Measurements from ENCODE around the gene BICC1.

The BICC1 gene

DNA sequence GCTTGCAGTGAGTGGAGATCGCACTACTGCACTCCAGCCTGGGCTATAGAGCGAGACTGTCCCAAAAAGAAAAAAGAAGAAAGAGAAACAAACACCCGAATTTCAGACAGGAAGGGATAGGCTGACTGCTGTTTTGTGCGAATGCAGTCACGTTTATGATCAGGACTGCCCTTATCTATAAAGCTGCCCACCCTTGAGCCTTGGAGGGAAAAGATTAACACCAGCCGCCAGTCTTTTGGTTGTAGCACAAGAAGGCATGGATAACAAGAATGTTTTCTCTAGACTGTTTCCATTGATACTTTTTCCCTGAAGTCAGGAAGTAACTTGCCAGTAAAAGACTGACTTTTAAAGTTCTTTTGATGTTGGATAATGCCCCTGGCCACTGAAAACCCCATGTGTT, 314.0 kb downstream of the BICC1 start:
- Histone ChIP-seq H3F3A (ENCODE audit: low read depth) (no peaks in the 10 kb centered on the region), H3K9me3 (ENCODE audit: insufficient read depth, low read depth, low read length) (no peaks in the 10 kb centered on the region), H2AFZ (ENCODE audit: low read length) (no peak overlapping the region), H3K4me2 (ENCODE audit: low read depth, low read length, poor library complexity, severe bottlenecking) (no peak overlapping the region), H3K9me2 (replicated peaks; ENCODE audit: low read depth, low read length) (no peaks in the 10 kb centered on the region), H3K4me1 (ENCODE audit: insufficient read depth, low read length, poor library complexity, severe bottlenecking) (no peaks in the 10 kb centered on the region), H3K79me2 (ENCODE audit: insufficient read depth, low read length) (no peaks in the 10 kb centered on the region), H3K9ac (ENCODE audit: low read depth, low read length, poor library complexity, severe bottlenecking) (no peak overlapping the region), H3K27me3 (ENCODE audit: insufficient read depth, low read length, poor library complexity, severe bottlenecking) (no peaks in the 10 kb centered on the region), H3K36me3 (ENCODE audit: insufficient read depth, low read length) (no peaks in the 10 kb centered on the region), H3K4me3 (ENCODE audit: low read length, poor library complexity, severe bottlenecking) (no peak overlapping the region), H4K20me1 (ENCODE audit: insufficient read depth, low read length, poor library complexity, severe bottlenecking) (no peaks in the 10 kb centered on the region)
- TF ChIP-seq EZH2phosphoT487 (IDR thresholded peaks at IDR 0.05; ENCODE audit: borderline replicate concordance) = no peak
- no peak for TF ChIP-seq CTCF (conservative IDR thresholded peaks at IDR 0.05; ENCODE audit: low read length)

GRCh38 chr10:58827381-58827780, 314.7 kb downstream of the BICC1 start:
- Histone ChIP-seq H3F3A (ENCODE audit: low read depth) (no peaks in the 10 kb centered on the region), H3K9ac (ENCODE audit: low read depth, low read length, poor library complexity, severe bottlenecking) (no peak overlapping the region), H3K4me3 (ENCODE audit: low read length, poor library complexity, severe bottlenecking) (no peak overlapping the region), H3K9me2 (replicated peaks; ENCODE audit: low read depth, low read length) (no peaks in the 10 kb centered on the region), H3K36me3 (ENCODE audit: insufficient read depth, low read length) (no peaks in the 10 kb centered on the region), H3K27me3 (ENCODE audit: insufficient read depth, low read length, poor library complexity, severe bottlenecking) (no peaks in the 10 kb centered on the region), H3K79me2 (ENCODE audit: insufficient read depth, low read length) (no peaks in the 10 kb centered on the region), H2AFZ (ENCODE audit: low read length) (no peak overlapping the region), H3K4me2 (ENCODE audit: low read depth, low read length, poor library complexity, severe bottlenecking) (no peak overlapping the region), H3K9me3 (ENCODE audit: insufficient read depth, low read depth, low read length) (no peaks in the 10 kb centered on the region), H4K20me1 (ENCODE audit: insufficient read depth, low read length, poor library complexity, severe bottlenecking) (no peaks in the 10 kb centered on the region), H3K4me1 (ENCODE audit: insufficient read depth, low read length, poor library complexity, severe bottlenecking) (no peaks in the 10 kb centered on the region)
- no peak for TF ChIP-seq EZH2phosphoT487 (IDR thresholded peaks at IDR 0.05; ENCODE audit: borderline replicate concordance)
- no peak for TF ChIP-seq CTCF (conservative IDR thresholded peaks at IDR 0.05; ENCODE audit: low read length)

DNA sequence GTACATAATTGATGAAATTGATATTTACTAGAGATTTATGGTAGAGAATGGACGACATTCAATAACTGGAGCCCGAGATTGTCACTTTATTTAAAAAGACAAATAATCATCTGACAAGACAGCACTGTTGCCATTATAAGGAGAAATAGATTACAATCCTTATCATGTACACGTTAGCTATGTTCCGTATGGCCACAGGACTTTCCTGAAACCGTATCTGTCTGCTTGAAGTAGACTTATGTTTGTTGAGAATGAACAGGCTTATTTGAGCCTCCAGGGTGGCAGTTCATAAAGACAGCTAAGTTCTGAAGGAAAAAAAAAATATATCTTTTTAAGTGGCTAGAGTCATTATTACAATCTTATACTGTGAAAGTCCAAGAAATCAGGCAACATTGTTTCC, 317.2 kb downstream of the BICC1 start:
- no peaks in the 10 kb centered on the region for H3F3A ChIP-seq (ENCODE audit: low read depth)
- H3K27me3 ChIP-seq (ENCODE audit: insufficient read depth, low read length, poor library complexity, severe bottlenecking) = no peaks in the 10 kb centered on the region
- H3K4me1 ChIP-seq (ENCODE audit: insufficient read depth, low read length, poor library complexity, severe bottlenecking) = no peaks in the 10 kb centered on the region
- no peaks in the 10 kb centered on the region for H3K79me2 ChIP-seq (ENCODE audit: insufficient read depth, low read length)
- H3K4me2 ChIP-seq (ENCODE audit: low read depth, low read length, poor library complexity, severe bottlenecking) = no peak overlapping the region
- no peaks in the 10 kb centered on the region for H4K20me1 ChIP-seq (ENCODE audit: insufficient read depth, low read length, poor library complexity, severe bottlenecking)
- no peaks in the 10 kb centered on the region for H3K9me3 ChIP-seq (ENCODE audit: insufficient read depth, low read depth, low read length)
- no peak overlapping the region for H3K9ac ChIP-seq (ENCODE audit: low read depth, low read length, poor library complexity, severe bottlenecking)
- no peak overlapping the region for H3K4me3 ChIP-seq (ENCODE audit: low read length, poor library complexity, severe bottlenecking)
- no peaks in the 10 kb centered on the region for H3K36me3 ChIP-seq (ENCODE audit: insufficient read depth, low read length)
- no peak overlapping the region for H2AFZ ChIP-seq (ENCODE audit: low read length)
- no peaks in the 10 kb centered on the region for H3K9me2 ChIP-seq (replicated peaks; ENCODE audit: low read depth, low read length)
- TF ChIP-seq CTCF (conservative IDR thresholded peaks at IDR 0.05; ENCODE audit: low read length) (no peak), EZH2phosphoT487 (IDR thresholded peaks at IDR 0.05; ENCODE audit: borderline replicate concordance) (no peak)
